Upper lobe of left lung (tissue), 4 donors: ENCODE results near the gene ZNF423.

ENCODE experiments used
- EP300 ChIP-seq, 4 donors: sonication (generic); formaldehyde crosslinking; IDR thresholded peaks; one replicate each; pipeline ENCODE4 v1.5.1; 2017; ENCODE audit warnings: antibody characterized with exemption in 4 of 4, control low read depth in 2 of 4
- POLR2A ChIP-seq, 4 donors: fragments of 450-650 bp; IDR thresholded peaks; one replicate each; pipeline ENCODE4 v1.5.1; 2016 to 2017; ENCODE audit warnings: antibody characterized with exemption in 4 of 4, mild to moderate bottlenecking in 2 of 4
- POLR2AphosphoS5 ChIP-seq, 2 donors: sonication (generic); formaldehyde crosslinking; IDR thresholded peaks; one replicate each; pipeline ENCODE4 v1.5.1; 2017; ENCODE audit warnings: antibody characterized with exemption in 2 of 2
- TF ChIP-seq, protein P1 (sequence below), 6 experiments: fragments of 450-650 bp in 4 of 6; fragments of 200-600 bp in 2 of 6; sonication (generic) in 2 of 6; IDR thresholded peaks; one replicate each; pipeline ENCODE4 v1.5.1; 2016 to 2019; ENCODE audit warnings: antibody characterized with exemption in 6 of 6

DNA sequence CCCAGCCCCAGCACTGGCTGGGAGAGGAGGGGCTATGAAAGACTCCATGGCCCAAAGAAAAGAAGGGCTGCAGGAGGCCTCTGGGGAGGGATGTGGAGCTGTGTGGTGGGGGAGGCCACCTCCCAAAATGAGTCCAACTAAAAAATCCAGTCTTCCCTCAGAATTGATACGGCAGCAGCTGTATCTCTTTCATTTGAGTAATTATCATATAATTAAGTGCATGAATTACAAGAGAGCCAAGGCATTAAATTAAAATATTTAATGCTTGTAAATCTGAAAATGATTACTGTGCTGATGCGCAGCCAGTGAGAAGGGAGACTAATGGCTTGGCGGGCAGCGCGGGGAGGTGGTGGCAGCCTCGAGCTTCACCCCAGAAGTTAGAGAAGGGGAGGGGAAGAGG, 289.5 kb downstream of the ZNF423 start:
- TF ChIP-seq, protein P1, sequence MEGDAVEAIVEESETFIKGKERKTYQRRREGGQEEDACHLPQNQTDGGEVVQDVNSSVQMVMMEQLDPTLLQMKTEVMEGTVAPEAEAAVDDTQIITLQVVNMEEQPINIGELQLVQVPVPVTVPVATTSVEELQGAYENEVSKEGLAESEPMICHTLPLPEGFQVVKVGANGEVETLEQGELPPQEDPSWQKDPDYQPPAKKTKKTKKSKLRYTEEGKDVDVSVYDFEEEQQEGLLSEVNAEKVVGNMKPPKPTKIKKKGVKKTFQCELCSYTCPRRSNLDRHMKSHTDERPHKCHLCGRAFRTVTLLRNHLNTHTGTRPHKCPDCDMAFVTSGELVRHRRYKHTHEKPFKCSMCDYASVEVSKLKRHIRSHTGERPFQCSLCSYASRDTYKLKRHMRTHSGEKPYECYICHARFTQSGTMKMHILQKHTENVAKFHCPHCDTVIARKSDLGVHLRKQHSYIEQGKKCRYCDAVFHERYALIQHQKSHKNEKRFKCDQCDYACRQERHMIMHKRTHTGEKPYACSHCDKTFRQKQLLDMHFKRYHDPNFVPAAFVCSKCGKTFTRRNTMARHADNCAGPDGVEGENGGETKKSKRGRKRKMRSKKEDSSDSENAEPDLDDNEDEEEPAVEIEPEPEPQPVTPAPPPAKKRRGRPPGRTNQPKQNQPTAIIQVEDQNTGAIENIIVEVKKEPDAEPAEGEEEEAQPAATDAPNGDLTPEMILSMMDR (IDR thresholded peaks at IDR 0.05): no peak
- no peak for TF ChIP-seq POLR2AphosphoS5 (IDR thresholded peaks at IDR 0.05)
- TF ChIP-seq POLR2A (IDR thresholded peaks at IDR 0.05): no peak
- no peak for TF ChIP-seq EP300 (IDR thresholded peaks at IDR 0.05)
